NCI-H774 (cell line): ENCODE results near the gene CSNK1E.

Experiments
- DNase-seq: peaks from one replicate; lab custom pipeline; 2025; lab: John Stamatoyannopoulos, UW

The CSNK1E gene

DNA sequence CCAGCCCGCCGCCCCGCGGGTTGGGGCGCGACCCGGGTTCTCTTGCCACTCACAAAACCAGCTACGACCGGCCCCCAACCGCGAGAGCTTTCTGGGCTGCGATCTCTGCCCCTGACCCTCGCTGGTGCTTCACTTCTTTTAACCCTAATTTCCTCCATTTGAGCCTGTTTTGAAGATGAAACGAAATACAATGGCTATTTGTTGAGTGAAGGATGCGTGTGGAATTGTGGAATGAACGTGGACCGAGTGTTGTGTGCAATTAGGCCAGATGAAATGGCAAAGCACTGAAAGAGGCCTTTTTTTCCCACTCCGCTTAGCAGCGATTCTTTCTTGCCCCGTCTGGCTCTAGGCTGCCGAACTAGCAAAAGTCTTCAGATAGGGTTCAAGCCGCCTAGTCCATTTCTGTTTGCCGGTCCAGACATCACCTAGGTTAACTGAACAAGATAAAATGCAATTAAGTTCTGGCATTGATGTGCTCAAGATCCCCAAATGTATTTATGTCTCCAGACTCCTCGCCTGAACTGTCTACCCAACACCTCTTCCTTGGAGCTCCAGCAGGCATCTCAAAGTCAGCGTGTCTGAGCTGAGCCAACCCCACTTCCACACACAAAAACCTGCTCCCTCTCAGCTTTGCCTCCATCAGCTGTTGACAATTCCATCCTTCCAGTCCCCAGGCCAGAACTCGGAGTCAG lies 44.0 kb downstream of the CSNK1E start:
- no peak for DNase-seq

- peak; percentile 38 for DNase-seq
Observed at GRCh38 chr22:38272373-38273134, 44.7 kb downstream of the CSNK1E start, which contains the start of gene TMEM184B. TMEM184B (minus strand) TSS chr22:38273010; CDS start chr22:38247961, 25,049 bp downstream.

- no peak for DNase-seq
Observed at GRCh38 chr22:38271927-38272372, 45.3 kb downstream of the CSNK1E start.

- DNase-seq, result no peak
Observed at GRCh38 chr22:38271101-38271500, 46.1 kb downstream of the CSNK1E start.

DNA sequence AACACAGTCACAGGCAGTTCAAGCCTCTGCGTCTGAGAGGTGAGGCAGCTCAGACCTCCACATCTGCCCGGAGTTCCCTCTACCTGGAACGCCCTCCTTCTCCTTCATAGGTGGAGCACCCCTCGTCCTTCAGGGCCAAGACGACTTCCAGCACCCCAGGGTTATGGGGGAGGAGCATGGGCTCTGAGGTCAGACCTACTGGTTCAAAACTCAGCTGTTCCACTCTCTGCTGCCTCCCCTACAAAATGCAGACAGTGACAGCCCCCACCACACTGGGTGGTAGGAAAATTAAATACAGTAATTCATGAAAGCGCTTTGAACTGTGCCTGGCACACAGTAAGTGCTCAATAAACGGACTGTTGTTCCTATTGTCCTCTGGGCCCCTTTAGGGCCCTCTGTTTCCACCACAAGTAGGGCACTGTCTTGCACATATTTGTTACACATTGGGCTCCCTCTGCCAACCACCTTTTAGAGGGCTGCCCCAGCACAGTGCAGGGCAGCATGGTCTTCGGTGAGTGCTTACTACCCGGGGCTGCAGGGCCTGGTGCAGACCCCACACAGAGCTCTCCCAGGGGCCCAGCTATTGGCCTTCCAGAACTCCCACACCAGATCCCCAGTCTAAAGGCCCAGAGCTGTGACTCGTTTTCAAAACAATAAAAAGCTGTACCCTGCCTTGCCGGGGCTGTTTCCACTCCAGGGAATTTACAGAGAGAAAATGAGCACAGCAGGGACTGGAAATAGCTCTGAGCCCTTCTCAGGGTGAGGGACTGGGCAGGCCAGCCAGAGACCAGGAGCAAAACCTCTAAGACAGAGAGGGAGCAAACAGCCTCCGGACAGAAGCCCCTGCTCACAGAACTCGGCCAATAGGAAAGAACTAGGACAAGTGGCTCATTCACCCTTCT lies 46.9 kb downstream of the CSNK1E start:
- no peak for DNase-seq

DNA sequence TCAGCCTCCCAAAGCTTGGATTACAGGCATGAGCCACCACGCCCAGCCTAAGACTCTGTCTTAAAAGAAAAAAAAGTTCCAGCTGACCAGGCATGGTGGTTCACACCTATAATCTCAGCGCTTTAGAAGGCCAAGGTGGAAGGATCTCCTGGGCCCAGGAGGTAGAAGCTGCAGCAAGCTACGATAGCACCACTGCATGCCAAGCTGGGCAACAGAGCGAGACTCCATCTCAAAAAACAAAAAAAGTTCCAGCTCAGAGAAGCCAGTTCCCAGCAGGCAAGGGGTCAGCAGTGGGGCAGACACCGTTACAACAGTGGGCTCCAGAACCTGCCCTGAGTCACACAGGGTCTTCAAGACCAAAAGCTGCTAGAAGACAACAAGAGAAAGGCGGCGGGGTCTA lies 47.8 kb downstream of the CSNK1E start:
- no peak for DNase-seq

- DNase-seq, result no peak
Observed at GRCh38 chr22:38267086-38267485, 50.1 kb downstream of the CSNK1E start.

DNA sequence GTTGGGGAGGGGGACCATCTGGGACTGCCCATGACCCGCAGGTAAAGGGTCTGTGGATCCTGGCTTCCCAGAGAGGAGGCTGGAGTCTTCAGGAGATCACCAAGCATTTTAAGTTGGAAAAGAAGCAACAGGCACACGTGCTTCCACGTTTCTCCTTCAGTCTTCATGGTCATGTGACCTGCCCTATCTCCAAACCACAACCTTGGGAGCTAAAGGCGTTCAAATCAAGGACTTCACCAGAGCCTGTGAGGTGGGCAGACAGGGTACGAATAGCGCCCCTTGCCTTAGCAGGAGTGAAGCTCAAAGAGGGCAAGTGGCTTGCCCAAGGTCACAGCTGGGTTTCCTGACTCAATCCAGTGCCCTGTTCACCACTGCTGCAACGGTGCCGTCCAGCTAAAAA lies 51.1 kb downstream of the CSNK1E start:
- no peak for DNase-seq

- no peak for DNase-seq
Observed at GRCh38 chr22:38264322-38264843, 52.9 kb downstream of the CSNK1E start.

- DNase-seq, result no peak
Observed at GRCh38 chr22:38262051-38262795, 55.0 kb downstream of the CSNK1E start.

GRCh38 chr22:38260761-38261681 lies 56.2 kb downstream of the CSNK1E start:
- no peak for DNase-seq

- no peak for DNase-seq
Observed at GRCh38 chr22:38259370-38259769, 57.9 kb downstream of the CSNK1E start.

GRCh38 chr22:38258895-38259294 lies 58.3 kb downstream of the CSNK1E start:
- DNase-seq, result no peak

GRCh38 chr22:38257650-38258250 lies 59.5 kb downstream of the CSNK1E start:
- peak; percentile 47 for DNase-seq

- DNase-seq, result no peak
Observed at GRCh38 chr22:38257181-38257580, 60.1 kb downstream of the CSNK1E start.

DNA sequence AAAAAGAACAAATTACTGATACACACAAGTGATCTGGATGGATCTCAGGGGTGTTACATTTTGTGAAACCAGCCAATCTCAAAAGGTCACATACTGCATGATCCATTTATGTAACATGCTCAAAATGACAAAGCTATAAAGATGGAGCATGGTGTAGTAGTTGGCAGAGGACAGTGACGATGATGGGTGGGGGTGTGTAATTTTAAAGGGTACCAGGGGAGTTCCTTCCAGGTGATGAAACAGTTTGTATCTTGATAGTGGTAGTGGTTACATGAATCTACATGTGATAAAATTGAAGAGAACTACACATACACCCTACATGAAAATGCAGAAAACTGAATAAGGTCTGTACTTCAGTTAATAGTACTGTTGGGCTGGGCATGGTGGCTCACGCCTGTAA lies 61.5 kb downstream of the CSNK1E start:
- no peak for DNase-seq

DNA sequence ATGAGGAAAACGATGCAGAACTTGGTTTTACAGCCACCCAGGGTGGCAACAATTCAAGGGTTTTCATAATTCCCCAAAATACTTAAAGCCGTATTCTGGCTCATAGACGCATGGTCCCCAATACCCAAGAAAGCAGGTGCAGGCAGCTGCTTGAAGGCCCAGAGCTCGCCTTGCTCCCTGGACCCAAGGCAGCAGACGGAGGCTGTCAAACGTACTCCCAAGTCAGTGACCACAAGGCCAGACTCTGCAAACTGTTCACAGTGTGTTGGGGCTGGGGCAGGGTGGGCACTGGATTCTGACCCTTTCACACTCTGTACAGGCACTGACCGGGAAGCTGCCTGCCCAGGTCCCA lies 65.9 kb downstream of the CSNK1E start:
- DNase-seq, result no peak

DNA sequence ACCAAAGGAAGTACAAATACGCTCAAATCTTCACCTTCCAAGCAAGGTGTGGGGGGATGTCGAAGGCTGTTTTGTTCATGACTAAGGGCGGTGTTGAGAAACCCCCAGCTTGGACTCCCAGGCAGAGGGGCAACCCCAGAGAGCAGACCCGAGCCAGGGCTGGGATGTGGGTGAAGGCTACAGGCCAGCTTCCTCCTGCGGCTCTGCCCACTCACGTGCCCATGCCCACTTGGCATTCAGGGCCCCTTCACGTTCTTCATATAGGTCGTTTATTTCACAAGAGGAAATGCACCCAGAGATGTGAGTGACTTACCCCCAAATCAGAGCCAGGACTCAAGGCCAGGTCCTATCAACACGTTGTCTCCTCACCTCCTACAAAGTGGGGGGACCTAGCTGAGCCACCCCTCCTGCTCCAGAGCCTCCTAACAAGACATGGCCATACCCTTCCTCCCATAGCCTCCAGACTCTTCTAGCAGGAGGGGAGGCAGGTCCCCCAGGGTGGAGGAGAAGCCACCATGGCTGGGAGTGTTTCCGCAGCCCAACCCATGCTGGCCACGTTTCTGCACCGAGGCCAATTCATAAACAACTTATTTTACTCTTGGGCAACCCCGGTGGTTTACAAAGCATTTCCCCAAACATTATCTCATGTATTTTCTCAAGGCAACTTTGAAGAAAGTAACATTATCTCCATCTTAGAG lies 66.4 kb downstream of the CSNK1E start:
- no peak for DNase-seq
